ENCODE measurements around the gene NPAS3. TPM values are rescaled to one million over a fixed set of nuclear protein-coding genes. Genes with fewer than 3 reads are reported as not detected.
A peak's percentile ranks its signal among the peaks of the same experiment; 100 is the strongest.

NPAS3 gene
- total RNA-seq, 1 experiment from 2014 or later = not detected

GRCh38 chr14:33412450-33412849 is 473.8 kb downstream of the NPAS3 start:
- no peak overlapping the region for H3K4me2 ChIP-seq

DNA sequence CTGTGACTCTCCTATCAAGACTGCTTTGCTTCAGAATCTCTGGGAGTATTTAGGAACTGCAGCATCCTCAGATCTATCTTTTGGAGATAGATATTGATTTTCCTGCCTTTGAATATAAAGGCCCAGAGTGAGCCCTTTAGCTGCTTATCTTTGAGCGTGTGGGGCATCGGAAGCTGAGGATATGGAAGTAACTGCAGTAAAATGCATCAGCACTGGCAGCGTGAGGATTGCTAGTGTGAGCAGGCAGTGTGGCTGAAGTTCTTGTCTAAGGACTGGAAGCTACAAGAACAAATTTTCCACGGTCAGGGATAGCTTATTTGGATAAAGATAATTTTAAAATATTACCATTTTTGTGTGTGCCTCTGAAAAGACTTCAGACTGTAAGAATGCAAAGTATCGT is 474.7 kb downstream of the NPAS3 start:
- H3K79me2 ChIP-seq (ENCODE audit: low read depth) = no peaks in the 10 kb centered on the region
- no peak overlapping the region for H3K4me3 ChIP-seq
- intact Hi-C loops (cut with micrococcal nuclease; ENCODE audit: unreplicated experiment) = no loop called here
- H3K9me3 ChIP-seq (ENCODE audit: insufficient read depth, low read depth) = no peaks in the 10 kb centered on the region
- no peak for DNase-seq
- H3K27ac ChIP-seq = no peak overlapping the region
- H4K20me1 ChIP-seq (ENCODE audit: insufficient read depth) = no peaks in the 10 kb centered on the region
- H3K4me2 ChIP-seq = no peak overlapping the region
- BruUV-seq (replicated peaks) = no TSS peak
- H3K27me3 ChIP-seq (ENCODE audit: insufficient read depth, low read depth) = no peaks in the 10 kb centered on the region
- H3K36me3 ChIP-seq (ENCODE audit: low read depth) = no peaks in the 10 kb centered on the region
- H3K9me2 ChIP-seq (ENCODE audit: insufficient read depth) = no peaks in the 10 kb centered on the region
- TF ChIP-seq EZH2 (IDR thresholded peaks at IDR 0.05; ENCODE audit: low read depth) = no peak
- TF ChIP-seq, protein P1, sequence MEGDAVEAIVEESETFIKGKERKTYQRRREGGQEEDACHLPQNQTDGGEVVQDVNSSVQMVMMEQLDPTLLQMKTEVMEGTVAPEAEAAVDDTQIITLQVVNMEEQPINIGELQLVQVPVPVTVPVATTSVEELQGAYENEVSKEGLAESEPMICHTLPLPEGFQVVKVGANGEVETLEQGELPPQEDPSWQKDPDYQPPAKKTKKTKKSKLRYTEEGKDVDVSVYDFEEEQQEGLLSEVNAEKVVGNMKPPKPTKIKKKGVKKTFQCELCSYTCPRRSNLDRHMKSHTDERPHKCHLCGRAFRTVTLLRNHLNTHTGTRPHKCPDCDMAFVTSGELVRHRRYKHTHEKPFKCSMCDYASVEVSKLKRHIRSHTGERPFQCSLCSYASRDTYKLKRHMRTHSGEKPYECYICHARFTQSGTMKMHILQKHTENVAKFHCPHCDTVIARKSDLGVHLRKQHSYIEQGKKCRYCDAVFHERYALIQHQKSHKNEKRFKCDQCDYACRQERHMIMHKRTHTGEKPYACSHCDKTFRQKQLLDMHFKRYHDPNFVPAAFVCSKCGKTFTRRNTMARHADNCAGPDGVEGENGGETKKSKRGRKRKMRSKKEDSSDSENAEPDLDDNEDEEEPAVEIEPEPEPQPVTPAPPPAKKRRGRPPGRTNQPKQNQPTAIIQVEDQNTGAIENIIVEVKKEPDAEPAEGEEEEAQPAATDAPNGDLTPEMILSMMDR (conservative IDR thresholded peaks at IDR 0.05) = no peak
- no peak overlapping the region for H2AFZ ChIP-seq
- peaks cover 13% of the 10 kb centered on the region; the same call in 1 of the 2 replicates for H3K4me1 ChIP-seq (replicated peaks; ENCODE audit: insufficient read depth)
- ChIA-PET CTCF (no interaction called here), POLR2A (ENCODE audit: unreplicated experiment) (no interaction called here)
- no peaks in the 10 kb centered on the region for H3F3A ChIP-seq (ENCODE audit: insufficient read depth, low read depth)

More at GRCh38 chr14:33412450-33412849, 473.8 kb downstream of the NPAS3 start:
- no peaks in the 10 kb centered on the region for H4K20me1 ChIP-seq (ENCODE audit: insufficient read depth)
- TF ChIP-seq, protein P1 (conservative IDR thresholded peaks at IDR 0.05) = no peak
- TF ChIP-seq EZH2 (IDR thresholded peaks at IDR 0.05; ENCODE audit: low read depth) = no peak
- no peak for DNase-seq
- no TSS peak for BruUV-seq (replicated peaks)
- peaks cover 13% of the 10 kb centered on the region; the same call in 1 of the 2 replicates for H3K4me1 ChIP-seq (replicated peaks; ENCODE audit: insufficient read depth)
- H3K4me3 ChIP-seq = no peak overlapping the region
- no peaks in the 10 kb centered on the region for H3K27me3 ChIP-seq (ENCODE audit: insufficient read depth, low read depth)
- ChIA-PET POLR2A (ENCODE audit: unreplicated experiment) (no interaction called here), CTCF (no interaction called here)
- H3K9me3 ChIP-seq (ENCODE audit: insufficient read depth, low read depth) = no peaks in the 10 kb centered on the region
- H3K36me3 ChIP-seq (ENCODE audit: low read depth) = no peaks in the 10 kb centered on the region
- H3F3A ChIP-seq (ENCODE audit: insufficient read depth, low read depth) = no peaks in the 10 kb centered on the region
- no peaks in the 10 kb centered on the region for H3K9me2 ChIP-seq (ENCODE audit: insufficient read depth)
- intact Hi-C loops (cut with micrococcal nuclease; ENCODE audit: unreplicated experiment) = no loop called here
- no peaks in the 10 kb centered on the region for H3K79me2 ChIP-seq (ENCODE audit: low read depth)
- H2AFZ ChIP-seq = no peak overlapping the region
- no peak overlapping the region for H3K27ac ChIP-seq

- H3K79me2 ChIP-seq (ENCODE audit: low read depth) = no peaks in the 10 kb centered on the region
- no TSS peak for BruUV-seq (replicated peaks)
- no peaks in the 10 kb centered on the region for H3K9me3 ChIP-seq (ENCODE audit: insufficient read depth, low read depth)
- no peak for TF ChIP-seq EZH2 (IDR thresholded peaks at IDR 0.05; ENCODE audit: low read depth)
- TF ChIP-seq, protein P1 (conservative IDR thresholded peaks at IDR 0.05) = no peak
- H3F3A ChIP-seq (ENCODE audit: insufficient read depth, low read depth) = no peaks in the 10 kb centered on the region
- H3K4me1 ChIP-seq (replicated peaks; ENCODE audit: insufficient read depth) = peaks cover 13% of the 10 kb centered on the region; the same call in 1 of the 2 replicates
- H3K27ac ChIP-seq = 0 out of 2 replicates have a peak overlapping the region, but pooled peaks have one; percentile 26
- intact Hi-C loops (cut with micrococcal nuclease; ENCODE audit: unreplicated experiment) = no loop called here
- no peak overlapping the region for H3K4me3 ChIP-seq
- POLR2A ChIA-PET (ENCODE audit: unreplicated experiment) = no interaction called here
- no peak overlapping the region for H2AFZ ChIP-seq
- CTCF ChIA-PET = no interaction called here
- H3K27me3 ChIP-seq (ENCODE audit: insufficient read depth, low read depth) = no peaks in the 10 kb centered on the region
- H3K36me3 ChIP-seq (ENCODE audit: low read depth) = no peaks in the 10 kb centered on the region
- peak in 1 of 2 experiments; percentile 27 for DNase-seq
- no peaks in the 10 kb centered on the region for H4K20me1 ChIP-seq (ENCODE audit: insufficient read depth)
- H3K9me2 ChIP-seq (ENCODE audit: insufficient read depth) = no peaks in the 10 kb centered on the region
- H3K4me2 ChIP-seq = peak overlapping the region; percentile 31; the same call in 1 of the 2 replicates
Measured at GRCh38 chr14:33414041-33414440, 475.4 kb downstream of the NPAS3 start.
